Measurements from ENCODE around the gene TMEM18.

DNA sequence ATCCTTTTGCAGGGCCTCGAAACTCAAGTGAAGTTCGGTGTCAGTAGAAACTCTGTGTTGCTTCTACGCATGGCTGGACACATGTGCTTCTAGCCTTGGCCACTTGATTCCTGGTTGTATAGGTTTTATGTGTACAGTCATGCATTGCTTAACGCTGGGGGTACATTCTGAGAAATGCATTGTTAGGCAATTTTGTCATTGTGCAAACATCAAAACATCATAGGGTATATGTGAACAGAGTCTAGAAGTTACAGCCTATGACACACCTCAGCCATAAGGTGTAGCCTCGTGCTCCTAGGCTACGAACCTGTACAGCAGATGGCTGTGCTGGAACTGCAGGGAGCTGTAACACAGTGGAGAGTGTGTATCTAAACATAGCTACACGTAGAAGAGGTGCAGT lies 39.4 kb downstream of the TMEM18 start:
- TF ChIP-seq, protein P1, sequence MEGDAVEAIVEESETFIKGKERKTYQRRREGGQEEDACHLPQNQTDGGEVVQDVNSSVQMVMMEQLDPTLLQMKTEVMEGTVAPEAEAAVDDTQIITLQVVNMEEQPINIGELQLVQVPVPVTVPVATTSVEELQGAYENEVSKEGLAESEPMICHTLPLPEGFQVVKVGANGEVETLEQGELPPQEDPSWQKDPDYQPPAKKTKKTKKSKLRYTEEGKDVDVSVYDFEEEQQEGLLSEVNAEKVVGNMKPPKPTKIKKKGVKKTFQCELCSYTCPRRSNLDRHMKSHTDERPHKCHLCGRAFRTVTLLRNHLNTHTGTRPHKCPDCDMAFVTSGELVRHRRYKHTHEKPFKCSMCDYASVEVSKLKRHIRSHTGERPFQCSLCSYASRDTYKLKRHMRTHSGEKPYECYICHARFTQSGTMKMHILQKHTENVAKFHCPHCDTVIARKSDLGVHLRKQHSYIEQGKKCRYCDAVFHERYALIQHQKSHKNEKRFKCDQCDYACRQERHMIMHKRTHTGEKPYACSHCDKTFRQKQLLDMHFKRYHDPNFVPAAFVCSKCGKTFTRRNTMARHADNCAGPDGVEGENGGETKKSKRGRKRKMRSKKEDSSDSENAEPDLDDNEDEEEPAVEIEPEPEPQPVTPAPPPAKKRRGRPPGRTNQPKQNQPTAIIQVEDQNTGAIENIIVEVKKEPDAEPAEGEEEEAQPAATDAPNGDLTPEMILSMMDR (IDR thresholded peaks at IDR 0.05) = no peak
- TF ChIP-seq EP300 (IDR thresholded peaks at IDR 0.05) = no peak
- no peak for TF ChIP-seq POLR2AphosphoS5 (IDR thresholded peaks at IDR 0.05)
